HCEC 1CT (cell line): Measurements from ENCODE around the gene CALY.

Source experiments
- DNase-seq: peaks from one replicate; pipeline ENCODE4 v3.0.0-alpha.2; 2017

The CALY gene

DNA sequence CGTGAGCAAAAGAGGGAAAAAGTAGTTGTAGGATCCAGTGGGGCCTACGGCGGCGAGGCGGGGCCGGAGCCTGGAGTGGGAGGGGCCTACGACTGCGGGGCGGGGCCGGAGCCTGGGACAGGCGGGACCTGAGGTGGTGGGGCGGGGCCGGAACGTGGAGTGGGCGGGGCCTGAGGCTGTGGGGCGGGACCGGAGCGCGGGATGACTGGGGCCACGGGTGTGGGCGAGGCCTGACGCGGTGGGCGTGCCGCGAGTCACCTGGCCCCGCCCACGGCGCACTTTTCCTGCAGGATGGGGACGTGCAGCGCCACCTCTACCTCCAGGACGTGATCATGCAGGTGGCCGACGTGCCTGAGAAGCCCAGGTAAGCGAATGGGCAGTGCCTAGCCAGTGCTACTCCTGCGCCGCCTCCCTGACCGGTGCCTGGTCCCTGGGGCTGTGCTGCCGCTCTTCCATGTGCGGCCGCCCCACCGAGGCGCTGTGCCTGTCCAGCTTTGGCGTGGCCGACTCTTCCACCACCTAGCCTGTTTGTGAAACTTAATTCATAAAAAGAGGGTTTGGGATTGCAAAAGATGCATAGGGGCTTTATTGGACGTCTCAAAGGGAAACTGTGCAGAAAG is 27.5 kb downstream of the CALY start:
- DNase-seq = peak; percentile 89

DNA sequence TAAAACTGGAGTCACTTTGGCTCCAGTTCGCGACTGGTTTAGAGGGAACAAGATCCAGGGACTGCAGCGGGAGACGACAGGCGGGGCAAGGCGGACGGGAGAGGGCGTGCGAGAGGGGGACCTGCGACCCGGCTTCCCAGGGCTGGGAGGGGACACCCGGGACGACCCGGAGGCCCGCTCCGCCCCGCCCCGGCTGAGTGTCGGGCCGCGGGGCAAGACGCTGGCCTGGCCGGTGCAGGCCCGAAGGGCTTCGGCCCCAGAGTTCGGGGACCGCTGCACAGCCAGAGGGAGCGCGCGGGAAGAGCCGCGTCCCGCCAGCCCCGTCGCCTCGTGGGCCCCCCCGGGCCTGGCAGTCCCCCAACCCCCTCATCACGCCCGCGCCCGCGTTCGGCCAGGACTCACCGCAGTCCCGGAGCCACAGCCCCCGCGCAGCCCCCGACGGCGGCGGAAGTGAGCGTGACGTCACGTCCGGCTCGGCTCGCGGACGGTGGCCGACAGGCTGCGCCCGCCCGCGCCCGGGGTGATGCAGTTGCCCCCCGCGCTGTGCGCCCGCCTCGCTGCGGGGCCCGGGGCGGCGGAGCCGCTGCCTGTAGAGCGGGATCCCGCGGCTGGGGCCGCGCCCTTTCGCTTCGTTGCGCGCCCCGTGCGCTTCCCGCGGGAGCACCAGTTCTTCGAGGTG is 28.1 kb downstream of the CALY start, which contains the start of the genes TUBGCP2 and ZNF511:
Gene TUBGCP2 (minus strand): TSS at position 452 of the 679 bp plus-strand sequence. CDS start 5,931 bp downstream, outside the sequence.
Gene ZNF511 (plus strand): TSS at position 494 of the 679 bp plus-strand sequence. CDS start 30 bp downstream, at position 524.
- peak; percentile 75 for DNase-seq

DNA sequence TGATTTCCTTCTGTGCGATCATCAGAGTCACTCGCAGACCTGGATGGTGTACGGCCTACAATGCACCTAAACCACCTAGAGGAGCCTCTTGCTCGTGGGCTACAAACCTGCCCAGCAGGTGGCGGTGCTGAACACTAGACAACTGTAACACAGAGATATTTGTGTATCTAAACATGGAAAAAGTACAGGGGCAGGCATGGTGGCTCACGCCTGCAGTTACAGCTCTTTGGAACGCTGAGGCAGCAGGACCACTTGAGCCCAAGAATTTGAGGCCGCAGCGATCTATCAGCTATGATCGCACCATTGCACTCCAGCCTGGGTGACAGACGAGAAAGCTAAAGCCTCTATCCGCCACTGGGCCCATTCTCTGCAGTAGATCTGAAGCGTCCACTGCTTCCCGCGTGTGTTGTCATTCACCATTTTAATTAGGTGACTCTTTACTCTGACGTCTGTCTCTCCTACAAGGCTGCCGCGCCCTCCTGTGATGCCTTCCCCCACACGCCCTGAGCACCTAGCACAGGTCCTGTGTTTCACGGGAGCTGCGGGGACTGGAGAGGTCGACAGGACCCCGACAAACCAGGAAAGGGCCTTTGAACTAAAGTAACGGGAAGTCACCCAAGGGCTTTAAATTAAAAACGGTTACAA is 28.8 kb downstream of the CALY start:
- peak; percentile 55 for DNase-seq

DNA sequence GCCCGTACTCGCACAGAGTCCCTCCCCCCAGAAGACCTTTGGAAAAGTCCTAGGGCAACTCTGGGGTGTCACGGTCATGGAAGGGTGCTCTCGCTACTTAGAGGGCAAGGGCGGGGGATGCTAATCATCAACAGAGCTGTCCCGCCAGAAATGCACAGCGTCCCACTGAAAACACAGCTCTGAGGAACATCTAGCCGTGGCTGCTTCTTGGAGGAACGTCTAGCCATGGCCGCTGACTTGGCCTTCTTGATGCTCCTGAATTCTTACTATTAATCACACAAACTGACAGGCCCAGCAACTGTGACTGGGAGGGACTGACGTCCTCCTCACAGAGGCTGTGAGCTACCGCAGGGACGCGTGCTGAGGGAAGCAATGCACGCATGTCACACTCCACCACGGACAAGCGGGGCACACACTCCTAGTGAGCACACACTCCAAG is 29.7 kb downstream of the CALY start:
- DNase-seq = no peak

DNA sequence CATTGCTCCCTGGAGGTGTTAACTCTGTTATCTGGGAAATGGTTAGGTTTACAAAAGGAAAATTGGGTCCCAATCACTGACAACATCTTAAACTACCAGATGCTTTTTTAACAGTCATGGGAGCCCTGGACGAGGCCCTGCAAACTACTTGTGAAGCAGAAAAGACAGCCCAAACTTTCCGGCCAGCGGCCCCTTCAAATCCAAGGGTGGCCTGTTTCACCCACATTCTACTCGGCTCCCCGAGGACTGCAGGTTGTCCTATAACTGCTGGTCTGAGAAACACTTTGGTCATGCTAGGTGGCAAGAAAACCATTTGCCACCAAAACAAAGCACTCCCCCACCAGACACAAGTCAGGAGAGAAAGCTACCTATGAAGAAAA is 30.6 kb downstream of the CALY start:
- DNase-seq = no peak

DNA sequence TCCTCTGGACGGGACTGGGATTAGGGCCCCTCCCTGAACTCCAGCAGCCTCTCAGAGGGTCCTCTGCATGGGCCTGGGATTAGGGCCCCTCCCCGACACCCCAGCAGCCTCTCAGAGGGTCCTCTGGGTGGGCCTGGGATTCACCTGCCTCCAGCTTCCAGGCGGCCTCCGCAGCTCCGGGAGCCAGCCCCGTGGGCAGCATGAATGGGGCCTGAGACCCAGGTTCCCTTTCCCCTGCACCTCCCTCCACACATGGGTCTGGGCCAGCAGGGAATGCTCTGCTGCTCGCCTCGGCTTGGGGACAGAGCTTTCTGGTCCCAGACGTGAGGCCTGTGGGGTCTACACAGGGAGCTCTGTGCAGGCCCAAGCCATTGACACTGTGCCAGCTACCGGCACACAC is 33.5 kb downstream of the CALY start:
- DNase-seq = no peak

DNA sequence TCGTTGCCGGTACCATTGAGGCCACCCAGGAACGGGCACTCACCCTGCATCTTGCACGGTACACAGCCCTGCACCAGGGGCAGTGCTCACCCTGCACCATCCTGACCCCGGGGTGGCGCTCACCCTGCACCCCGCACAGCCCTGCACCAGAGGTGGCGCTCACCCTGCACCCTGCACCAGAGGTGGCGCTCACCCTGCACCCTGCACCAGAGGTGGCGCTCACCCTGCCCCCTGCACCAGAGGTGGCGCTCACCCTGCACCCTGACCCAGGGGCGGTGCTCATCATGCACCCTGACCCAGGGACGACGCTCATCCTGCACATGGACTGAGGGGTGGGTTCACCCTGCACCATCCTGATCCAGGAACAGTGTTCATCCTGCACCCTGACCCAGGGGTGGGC is 34.5 kb downstream of the CALY start:
- DNase-seq = no peak

DNA sequence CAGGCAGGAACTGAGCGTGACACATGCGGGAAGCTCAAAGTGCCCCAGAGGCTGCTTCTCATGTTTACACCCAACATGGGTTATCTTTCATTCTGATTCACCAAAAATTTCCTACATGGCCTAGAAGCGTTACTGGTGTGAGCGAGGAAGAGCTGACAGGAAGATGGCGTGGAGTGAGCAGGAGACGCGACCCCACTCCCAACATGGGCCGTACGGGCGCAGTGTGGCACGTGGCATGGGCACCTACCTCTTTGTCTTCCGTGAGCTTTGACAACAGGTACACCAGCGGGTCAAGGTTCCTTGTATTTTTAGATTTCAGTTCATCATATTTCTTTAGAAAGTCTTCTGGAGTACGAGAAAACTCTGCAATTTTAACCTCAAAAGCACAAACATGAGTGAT is 37.0 kb downstream of the CALY start:
- no peak for DNase-seq

DNA sequence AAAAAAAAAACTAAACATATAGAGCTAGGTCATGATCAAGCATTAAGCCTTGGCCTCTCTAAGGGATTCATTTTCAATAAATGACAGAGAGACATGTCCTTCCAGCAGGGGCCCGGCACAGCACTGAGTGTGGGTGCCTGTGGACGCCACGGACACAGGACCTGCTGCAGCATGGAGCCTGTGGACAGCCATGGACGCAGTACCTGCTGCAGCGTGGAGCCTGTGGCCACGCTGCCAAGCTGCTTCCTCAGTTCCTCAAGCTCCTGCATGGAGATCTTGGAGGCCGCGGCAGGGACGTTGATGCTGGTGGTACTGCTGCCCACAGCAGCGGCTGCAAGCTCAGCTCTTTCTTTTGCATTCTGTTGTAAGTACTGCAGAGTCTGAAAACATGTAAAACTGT is 37.5 kb downstream of the CALY start:
- DNase-seq = no peak

DNA sequence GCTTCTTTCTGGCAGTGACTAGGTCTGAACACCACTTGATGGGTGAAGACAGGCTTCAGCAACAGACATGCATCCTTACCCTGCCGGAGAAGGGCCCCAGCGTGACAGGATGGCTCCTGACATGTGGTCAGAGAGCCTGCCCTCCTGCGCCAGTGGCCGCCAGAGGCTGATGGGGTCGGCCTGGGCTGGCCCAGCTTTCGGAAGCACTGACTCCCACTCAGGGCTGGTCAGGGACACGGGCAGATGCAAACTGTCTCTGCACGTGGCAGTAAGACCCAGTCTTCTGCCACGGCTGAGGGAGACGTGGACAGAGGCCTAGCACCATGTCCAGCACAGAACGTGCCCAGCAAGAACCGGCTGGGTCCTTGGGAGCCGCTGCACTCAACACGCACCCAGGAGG is 38.2 kb downstream of the CALY start:
- no peak for DNase-seq

DNA sequence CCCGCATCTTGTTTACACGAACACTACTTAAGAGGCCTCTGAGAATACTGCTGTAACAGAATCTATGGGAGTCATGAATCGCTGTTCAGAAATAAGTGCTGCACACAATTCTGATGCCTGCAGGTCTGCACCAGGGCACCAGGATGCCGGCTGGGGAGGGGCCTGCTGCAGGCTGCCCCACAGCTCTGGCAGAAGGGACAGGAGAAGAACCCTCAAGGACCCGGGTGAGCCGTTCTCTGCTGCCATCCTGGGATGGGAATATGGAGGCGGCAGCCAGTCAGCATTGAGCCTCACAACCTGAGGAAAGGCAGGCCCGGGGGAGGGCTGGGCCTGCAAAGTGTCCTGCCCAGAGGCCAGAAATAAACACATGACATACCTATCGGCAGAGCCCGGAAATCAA is 39.2 kb downstream of the CALY start:
- no peak for DNase-seq

DNA sequence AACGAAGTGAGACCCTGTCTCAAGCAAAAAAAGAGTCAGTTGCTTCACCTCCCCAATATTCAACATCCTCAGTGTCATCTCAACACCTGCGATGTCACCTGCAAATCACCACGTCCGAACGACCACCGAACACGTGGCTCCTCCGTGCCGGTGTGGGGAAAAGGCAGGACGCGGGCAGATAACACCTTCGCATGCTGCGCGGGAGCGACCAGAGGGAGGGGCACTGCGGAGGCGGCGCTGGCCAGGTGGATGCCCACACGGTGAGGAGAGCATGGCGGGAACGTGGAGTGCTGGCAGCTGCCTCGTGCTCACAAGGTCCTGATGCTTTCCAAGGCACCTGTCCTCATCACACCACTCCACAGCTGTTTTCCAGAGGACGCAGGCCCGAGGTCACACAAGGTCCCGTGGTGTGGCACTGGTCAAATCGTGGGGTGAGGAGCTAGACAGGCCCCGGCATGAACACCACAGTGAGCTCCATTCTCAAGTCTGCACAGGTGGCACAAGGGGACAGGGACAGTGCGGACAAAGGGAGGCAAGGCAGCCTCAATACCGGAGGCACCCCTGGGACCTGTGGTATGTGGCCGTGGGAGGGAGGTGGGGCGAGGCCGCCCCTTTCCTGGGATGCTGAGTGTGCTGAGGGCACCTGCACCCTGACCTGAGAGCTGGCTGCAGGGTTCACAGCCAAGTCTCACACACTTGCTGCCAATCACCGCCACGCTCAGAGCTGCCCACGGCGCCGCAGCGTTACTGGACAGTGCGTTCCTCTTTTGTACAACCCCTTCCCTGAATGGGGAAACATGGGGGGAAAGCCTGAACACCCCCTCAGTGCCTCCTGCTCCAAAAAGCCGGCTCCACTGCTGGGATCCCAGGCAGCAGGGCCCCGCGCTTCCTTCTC is 41.0 kb downstream of the CALY start:
- no peak for DNase-seq

DNA sequence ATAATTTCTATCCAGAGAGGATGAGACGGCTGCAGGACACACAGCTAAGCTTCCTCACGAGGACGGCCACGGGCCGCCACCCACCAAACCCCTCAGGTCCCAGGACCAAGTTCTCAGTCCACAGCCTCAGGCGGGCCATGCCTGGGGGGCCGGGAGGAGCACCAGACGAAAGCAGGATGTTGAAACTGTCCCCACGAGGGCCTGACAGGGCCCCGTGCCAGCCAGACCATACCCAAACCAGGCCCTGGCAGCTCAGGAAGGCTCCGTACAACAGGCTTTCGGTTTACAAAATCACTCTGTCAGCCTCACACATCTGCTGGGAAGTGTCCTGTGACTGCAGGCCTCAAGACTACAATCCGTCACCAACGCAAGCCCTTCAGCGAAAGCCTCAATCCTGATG is 42.5 kb downstream of the CALY start:
- no peak for DNase-seq

DNA sequence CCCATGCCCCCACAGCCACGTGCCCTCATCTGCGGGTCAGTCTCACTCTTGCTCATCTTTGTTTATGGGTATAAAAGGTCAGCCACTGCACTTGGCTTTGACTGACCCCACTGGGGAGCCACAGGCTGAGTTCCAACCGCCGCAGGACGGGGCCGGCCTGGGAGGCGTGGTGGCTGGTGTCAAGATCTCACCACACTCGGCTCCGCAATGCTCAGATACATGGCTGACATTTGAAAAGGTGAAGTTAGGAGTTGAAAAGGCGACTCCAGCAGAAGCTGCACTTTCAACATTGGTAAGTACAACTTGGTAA is 42.9 kb downstream of the CALY start:
- no peak for DNase-seq

DNA sequence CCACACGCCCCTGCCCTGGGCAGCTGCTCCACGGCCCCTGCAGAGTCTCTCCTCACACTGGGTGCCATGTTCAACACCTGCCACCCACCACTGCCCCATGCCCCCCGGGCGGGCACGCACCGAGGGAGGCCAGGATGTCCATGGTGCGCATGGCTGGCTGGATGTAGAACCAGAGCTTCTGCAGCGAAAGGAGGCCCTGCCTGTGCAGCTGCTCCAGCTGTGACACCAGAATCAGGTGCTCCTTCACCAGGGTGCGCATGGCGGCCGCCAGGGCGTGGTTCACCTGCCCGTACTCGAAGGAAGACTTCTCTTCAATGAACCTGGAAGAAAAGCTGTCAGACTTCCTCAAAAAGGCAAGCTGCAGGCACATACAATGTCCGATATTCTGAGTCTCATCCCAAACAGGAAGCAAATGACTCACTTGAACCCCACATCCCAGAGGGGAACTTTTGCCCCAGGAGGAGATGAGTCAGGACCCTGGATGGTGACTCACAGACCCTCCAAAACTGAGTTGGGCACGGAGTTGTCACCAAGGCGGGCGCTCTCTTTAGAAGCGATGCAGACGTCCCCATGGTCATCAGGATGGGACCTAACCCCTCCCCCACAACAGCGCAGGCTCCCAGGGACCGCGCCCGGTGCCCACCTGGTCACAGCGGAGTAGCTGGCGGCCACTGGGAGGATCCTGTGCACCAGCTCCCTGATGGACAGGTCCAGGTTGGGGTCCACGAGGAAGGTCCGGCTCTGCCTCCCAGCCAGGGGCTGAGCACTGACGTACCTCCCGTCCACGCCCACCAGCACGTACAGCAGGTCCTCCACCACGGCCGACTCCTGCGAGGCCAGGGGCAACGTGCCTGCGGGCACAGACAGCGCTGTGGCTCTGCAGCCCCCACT is 43.5 kb downstream of the CALY start:
- peak; percentile 93 for DNase-seq

DNA sequence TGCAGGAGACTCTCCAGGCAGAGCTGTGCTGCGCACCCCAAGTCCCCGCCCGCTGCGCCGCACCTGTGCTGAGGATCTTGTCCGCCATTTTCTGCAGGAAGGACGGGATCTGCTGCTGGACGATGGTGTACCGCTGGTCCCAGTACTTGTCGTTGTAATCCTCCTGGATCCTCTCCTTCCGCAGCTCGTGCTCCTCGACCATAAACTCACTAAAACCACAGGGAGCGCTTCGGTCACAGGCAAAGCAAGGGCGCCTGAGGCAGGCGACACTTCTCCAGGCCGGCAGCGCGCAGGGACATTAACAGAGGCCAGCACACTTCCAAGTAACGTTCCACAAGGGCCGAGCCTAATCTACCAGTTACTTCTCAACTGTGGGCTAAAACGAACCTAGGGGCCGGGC is 46.9 kb downstream of the CALY start:
- DNase-seq = no peak

DNA sequence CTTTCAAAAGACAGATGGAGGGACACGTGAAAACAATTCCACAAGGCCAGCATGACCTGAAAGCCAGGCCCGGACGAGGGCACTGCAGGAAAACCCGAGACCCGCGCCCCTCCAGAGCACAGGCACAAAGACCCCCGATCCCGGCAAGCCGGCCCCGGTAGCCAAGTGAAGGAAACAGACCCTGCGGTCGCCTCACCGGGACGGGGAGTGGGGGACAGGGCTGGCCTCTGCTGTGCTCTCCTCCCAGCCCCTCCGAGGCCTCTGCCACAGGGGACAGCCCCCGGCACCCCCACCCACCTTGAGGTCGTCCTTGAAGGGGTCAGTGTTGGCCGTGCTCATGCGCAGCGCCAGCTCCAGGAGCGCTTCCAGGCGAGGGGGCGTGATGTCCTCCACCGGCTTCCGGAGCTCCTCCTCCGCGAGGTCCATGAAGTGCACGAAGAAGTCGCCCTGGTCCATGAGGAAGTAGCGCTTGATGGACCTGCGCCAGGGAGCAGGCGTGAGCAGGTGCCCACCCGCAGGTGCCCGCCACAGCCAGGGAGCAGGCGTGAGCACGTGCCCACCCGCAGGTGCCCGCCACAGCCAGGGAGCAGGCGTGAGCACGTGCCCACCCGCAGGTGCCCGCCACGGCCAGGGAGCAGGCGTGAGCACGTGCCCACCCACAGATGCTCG is 48.7 kb downstream of the CALY start:
- no peak for DNase-seq

DNA sequence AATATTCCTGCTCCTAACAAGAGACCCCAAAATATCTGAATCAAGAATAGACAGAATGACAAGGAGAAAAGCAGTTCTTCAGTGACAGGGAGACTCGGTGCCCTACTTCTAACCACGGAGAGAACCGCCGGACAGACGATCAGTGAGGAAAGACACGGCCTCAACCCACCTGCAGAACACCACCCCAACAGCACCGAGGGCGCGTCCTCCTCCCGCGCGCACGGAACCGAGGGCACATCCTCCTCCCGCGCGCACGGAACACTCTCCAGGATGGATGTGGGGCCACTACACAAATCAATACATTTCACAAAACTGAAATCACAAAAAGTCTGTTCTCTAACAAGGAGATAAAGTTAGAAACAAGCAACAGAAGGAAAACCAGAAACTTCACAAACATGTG is 50.3 kb downstream of the CALY start:
- no peak for DNase-seq

DNA sequence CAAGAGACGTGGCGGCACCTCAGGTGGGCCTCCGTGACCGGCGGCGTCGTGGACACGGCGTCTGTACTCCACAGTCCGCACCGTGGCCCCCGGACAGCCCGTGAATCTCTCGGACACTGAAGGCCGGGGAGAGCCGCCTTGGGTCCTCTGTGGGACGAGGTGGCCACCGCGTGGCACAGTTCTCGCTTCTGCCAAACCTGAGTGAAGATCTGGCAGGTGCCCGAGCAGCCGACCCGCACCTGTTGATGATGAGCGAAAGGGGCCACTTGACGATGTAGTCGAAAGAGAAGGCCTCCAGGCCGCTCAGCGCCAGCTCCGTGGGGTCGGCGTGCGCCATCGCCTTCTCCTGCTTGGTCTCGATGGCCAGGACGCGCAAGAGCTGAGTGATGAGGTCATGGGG is 51.5 kb downstream of the CALY start:
- no peak for DNase-seq

DNA sequence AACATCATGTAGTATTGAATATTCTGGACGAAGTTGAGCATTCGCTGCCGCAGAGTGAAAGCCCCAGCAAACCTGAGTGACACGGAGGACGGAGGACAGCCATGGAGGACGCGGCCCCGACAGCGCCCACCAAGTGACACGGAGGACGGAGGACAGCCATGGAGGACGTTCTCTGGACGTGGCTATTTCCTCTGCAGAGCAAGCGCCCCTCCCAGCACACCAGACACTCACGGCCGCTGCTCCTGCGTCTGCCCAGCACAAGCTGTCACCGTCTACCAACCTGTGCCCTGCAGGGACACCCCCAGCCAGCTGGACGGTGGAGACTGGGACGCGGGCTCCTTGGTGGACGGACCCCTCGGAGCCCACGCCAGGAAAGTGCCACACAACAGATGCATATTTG is 52.8 kb downstream of the CALY start:
- no peak for DNase-seq

DNA sequence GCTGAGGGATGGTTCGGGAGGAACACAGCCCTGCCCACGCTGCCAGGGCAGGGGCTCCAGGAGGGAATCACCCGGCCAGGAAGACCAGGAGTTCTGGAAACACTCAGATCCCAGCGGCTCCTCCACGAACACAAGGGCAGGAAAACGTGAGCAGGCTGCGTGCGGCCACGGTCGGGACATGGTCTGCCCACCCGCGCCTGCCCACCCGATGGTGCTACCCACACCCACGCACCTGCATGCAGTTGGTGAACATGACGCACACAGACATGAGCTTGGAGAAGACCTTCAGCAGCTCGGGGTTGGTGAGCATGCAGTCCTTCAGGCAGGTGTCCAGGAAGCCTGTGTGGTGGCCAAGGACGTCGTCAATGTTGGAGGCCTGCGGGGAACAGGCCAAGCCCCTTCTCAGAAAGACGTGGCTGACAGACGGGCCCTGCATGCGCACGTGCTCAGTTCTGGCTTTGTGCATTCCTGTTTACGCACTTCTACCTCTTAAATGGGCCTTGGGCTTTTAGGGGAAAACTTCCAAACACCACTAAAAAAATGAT is 53.8 kb downstream of the CALY start:
- DNase-seq = no peak
